Type B pancreatic cell (in vitro differentiated cells): ENCODE results near the gene ESRP2. TPM values are rescaled to one million over a fixed set of nuclear protein-coding genes. Genes with fewer than 3 reads are reported as not detected.

Experiments used
- DNase-seq: peaks from one replicate; pipeline ENCODE4 v3.0.0; 2021; ENCODE audit warnings: mixed read lengths; ENCODE audit not compliant: unreplicated experiment; ENCODE audit errors: extremely low spot score
- H3K27ac Mint-ChIP-seq: 2 replicates; pipeline ENCODE4 v1.8.0; 2021; ENCODE audit warnings: mild to moderate bottlenecking, mixed read lengths
- H3K27me3 Mint-ChIP-seq: 2 replicates; pipeline ENCODE4 v1.8.0; 2021; ENCODE audit warnings: mixed read lengths
- H3K36me3 Mint-ChIP-seq: 2 replicates; pipeline ENCODE4 v1.8.0; 2021; ENCODE audit warnings: mixed read lengths
- H3K4me1 Mint-ChIP-seq: one replicate; pipeline ENCODE4 v1.8.0; 2021; ENCODE audit warnings: mixed read lengths; ENCODE audit not compliant: unreplicated experiment
- H3K4me3 Mint-ChIP-seq: 2 replicates; pipeline ENCODE4 v1.8.0; 2021; ENCODE audit warnings: mild to moderate bottlenecking, mixed read lengths
- H3K9me3 Mint-ChIP-seq: 2 replicates; pipeline ENCODE4 v1.8.0; 2021; ENCODE audit warnings: mixed read lengths
- CTCF ChIP-seq: fragments of 200-600 bp; sonication (generic); conservative IDR thresholded peaks from 2 replicates; pipeline ENCODE4 v1.5.0; 2021; ENCODE audit warnings: antibody characterized with exemption, mild to moderate bottlenecking
- total RNA-seq: library from RNA; stranded (reverse); gene quantifications from 2 replicates; pipeline ENCODE4 v1.2.1, GENCODE V29; 2021; ENCODE audit warnings: low replicate concordance

Gene ESRP2
- total RNA-seq, 1 donor from 2014 or later: 65.6 TPM

- Mint-ChIP-seq H3K9me3 (no peaks in the 10 kb centered on the region), H3K4me3 (peak overlapping the region; percentile 65), H3K27me3 (no peaks in the 10 kb centered on the region), H3K4me1 (peaks cover 5% of the 10 kb centered on the region), H3K27ac (no peak overlapping the region), H3K36me3 (no peaks in the 10 kb centered on the region)
- no peak for TF ChIP-seq CTCF
- DNase-seq: no peak
Measured at GRCh38 chr16:68242085-68242484, 6.2 kb upstream of the ESRP2 start.

DNA sequence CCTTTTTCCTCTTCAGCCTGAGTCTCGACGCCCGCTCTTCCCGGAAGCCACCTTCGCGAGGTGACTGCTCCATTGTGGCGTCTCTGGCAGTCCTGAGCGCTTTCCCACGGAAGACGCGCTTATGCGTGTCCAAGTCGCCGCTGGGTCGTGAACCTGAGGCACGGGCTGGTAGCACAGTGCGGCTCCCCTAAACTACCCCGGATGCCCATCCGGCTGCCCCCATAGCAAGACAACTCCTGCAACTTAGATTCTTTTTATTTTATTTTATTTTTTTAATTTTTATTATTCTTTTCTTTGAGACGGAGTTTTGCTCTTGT is 2.1 kb upstream of the ESRP2 start:
- peak overlapping the region; percentile 95 for H3K4me3 Mint-ChIP-seq
- peaks cover 34% of the 10 kb centered on the region for H3K27me3 Mint-ChIP-seq
- peaks cover 8% of the 10 kb centered on the region for H3K36me3 Mint-ChIP-seq
- H3K4me1 Mint-ChIP-seq: peaks cover 9% of the 10 kb centered on the region
- no peaks in the 10 kb centered on the region for H3K9me3 Mint-ChIP-seq
- DNase-seq: no peak
- TF ChIP-seq CTCF: no peak
- peak overlapping the region; percentile 99 for H3K27ac Mint-ChIP-seq

DNA sequence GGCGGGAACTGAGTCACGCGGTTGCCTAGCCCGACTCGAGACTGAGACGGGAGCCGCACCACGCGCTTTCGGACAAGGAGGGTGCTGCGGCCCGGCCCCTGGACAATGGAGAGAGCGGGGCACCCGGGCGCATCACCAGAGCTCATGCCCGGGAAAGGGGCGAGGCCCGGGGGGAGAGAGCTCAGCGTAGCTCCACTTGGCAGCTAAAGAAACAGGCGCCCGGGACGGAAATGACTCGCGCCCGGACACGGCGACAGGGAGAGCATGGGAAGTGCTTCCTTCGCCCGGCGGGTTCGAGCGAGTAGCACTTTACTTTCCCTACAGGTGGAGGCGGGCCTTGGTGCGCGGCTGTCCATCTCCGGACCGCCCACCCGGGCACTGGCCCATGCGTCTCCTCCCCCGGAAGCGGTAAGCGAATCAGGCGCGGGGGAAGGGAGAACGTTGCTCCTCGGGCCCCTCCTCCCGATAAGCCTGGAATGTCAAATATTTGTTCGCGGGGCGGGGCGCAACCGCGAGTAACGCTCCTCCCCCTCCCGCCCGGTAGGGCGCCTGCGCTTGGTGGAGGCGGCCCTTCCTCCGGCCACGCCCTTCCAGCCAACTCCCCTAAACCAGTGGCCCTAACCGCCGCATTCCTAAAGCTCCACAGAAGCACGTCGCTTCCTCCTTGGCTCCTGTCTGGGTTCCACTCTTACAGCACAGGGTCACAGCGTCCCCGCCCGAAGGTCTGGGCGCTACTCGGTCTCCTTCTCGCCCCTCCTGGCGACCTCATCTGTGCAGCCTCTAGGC is 1.5 kb upstream of the ESRP2 start:
- no peaks in the 10 kb centered on the region for H3K9me3 Mint-ChIP-seq
- peak overlapping the region; percentile 95 for H3K4me3 Mint-ChIP-seq
- peaks cover 34% of the 10 kb centered on the region for H3K27me3 Mint-ChIP-seq
- peak overlapping the region; percentile 99 for H3K27ac Mint-ChIP-seq
- peak; percentile 99 for DNase-seq
- no peak for TF ChIP-seq CTCF
- H3K4me1 Mint-ChIP-seq: peaks cover 9% of the 10 kb centered on the region
- peaks cover 8% of the 10 kb centered on the region for H3K36me3 Mint-ChIP-seq

- peaks cover 8% of the 10 kb centered on the region for H3K36me3 Mint-ChIP-seq
- no peaks in the 10 kb centered on the region for H3K9me3 Mint-ChIP-seq
- TF ChIP-seq CTCF: no peak
- H3K4me1 Mint-ChIP-seq: peaks cover 9% of the 10 kb centered on the region
- H3K4me3 Mint-ChIP-seq: peak overlapping the region; percentile 95
- DNase-seq: no peak
- H3K27ac Mint-ChIP-seq: peak overlapping the region; percentile 99
- peaks cover 34% of the 10 kb centered on the region for H3K27me3 Mint-ChIP-seq
Measured at GRCh38 chr16:68236826-68237242, 907 bp upstream of the ESRP2 start.

- Mint-ChIP-seq H3K27ac (peak overlapping the region; percentile 99), H3K27me3 (peaks cover 34% of the 10 kb centered on the region), H3K4me1 (peaks cover 9% of the 10 kb centered on the region), H3K36me3 (peaks cover 8% of the 10 kb centered on the region), H3K4me3 (peak overlapping the region; percentile 95), H3K9me3 (no peaks in the 10 kb centered on the region)
- DNase-seq: peak; percentile 83
- TF ChIP-seq CTCF: no peak
Measured at GRCh38 chr16:68236137-68236825, 354 bp upstream of the ESRP2 start.
